H9 (cell line): ENCODE results near the gene ZNF524. TPM values are rescaled to one million over a fixed set of nuclear protein-coding genes. Genes with fewer than 3 reads are reported as not detected.

ENCODE experiments used
- DNase-seq: peaks from one replicate; pipeline ENCODE4 v3.0.0-alpha.2; 2017
- H2AFZ ChIP-seq: one replicate; pipeline ENCODE4 v1.6.1; 2013; ENCODE audit warnings: mild to moderate bottlenecking, low read length, control low read depth, moderate library complexity
- H2AK5ac ChIP-seq: 2 replicates; pipeline ENCODE4 v1.6.1; 2013; ENCODE audit warnings: low read length, control low read depth, mixed read lengths; ENCODE audit not compliant: insufficient read length
- H2BK120ac ChIP-seq: one replicate; pipeline ENCODE4 v1.6.1; 2013; ENCODE audit warnings: low read depth, mild to moderate bottlenecking, low read length, control low read depth, inconsistent platforms; ENCODE audit not compliant: poor library complexity, severe bottlenecking
- H2BK12ac ChIP-seq: 2 replicates; pipeline ENCODE4 v1.6.1; 2013; ENCODE audit warnings: low read length, control low read depth, mixed read lengths, low read depth; ENCODE audit not compliant: insufficient read length
- H2BK15ac ChIP-seq: 2 replicates; pipeline ENCODE4 v1.6.1; 2013; ENCODE audit warnings: low read depth, low read length, control low read depth
- H2BK20ac ChIP-seq: one replicate; pipeline ENCODE4 v1.6.1; 2013; ENCODE audit warnings: low read depth, mild to moderate bottlenecking, low read length, control low read depth, inconsistent platforms; ENCODE audit not compliant: poor library complexity, severe bottlenecking
- H2BK5ac ChIP-seq: 2 replicates; pipeline ENCODE4 v1.6.1; 2013; ENCODE audit warnings: low read length, control low read depth, mixed read lengths; ENCODE audit not compliant: insufficient read length
- H3K14ac ChIP-seq: 2 replicates; pipeline ENCODE4 v1.6.1; 2013; ENCODE audit warnings: low read length, control low read depth; ENCODE audit not compliant: insufficient read depth
- H3K18ac ChIP-seq: 2 replicates; pipeline ENCODE4 v1.6.1; 2013; ENCODE audit warnings: low read depth, mild to moderate bottlenecking, mixed read lengths, low read length, control low read depth; ENCODE audit not compliant: insufficient read length
- H3K23ac ChIP-seq: 2 replicates; pipeline ENCODE4 v1.6.1; 2013; ENCODE audit warnings: low read length, control low read depth, mixed read lengths, low read depth; ENCODE audit not compliant: insufficient read length
- H3K23me2 ChIP-seq: 2 replicates; pipeline ENCODE4 v1.6.1; 2013; ENCODE audit warnings: low read depth, mild to moderate bottlenecking, mixed read lengths, low read length, control low read depth; ENCODE audit not compliant: insufficient read length, poor library complexity, severe bottlenecking
- H3K27ac ChIP-seq: 2 replicates; pipeline ENCODE4 v1.5.1; 2013; ENCODE audit warnings: low read length, control low read depth, mixed read lengths, low read depth; ENCODE audit not compliant: insufficient read length
- H3K27me3 ChIP-seq: 2 replicates; pipeline ENCODE4 v1.6.1; 2013; ENCODE audit warnings: low read length, control low read depth, inconsistent platforms; ENCODE audit not compliant: insufficient read depth
- H3K4ac ChIP-seq: 2 replicates; pipeline ENCODE4 v1.6.1; 2013; ENCODE audit warnings: low read depth, mild to moderate bottlenecking, control low read depth, inconsistent platforms, low read length, moderate library complexity
- H3K4me1 ChIP-seq: 2 replicates; pipeline ENCODE4 v1.6.1; 2013; ENCODE audit warnings: low read length, control low read depth, inconsistent platforms; ENCODE audit not compliant: insufficient read depth
- H3K4me2 ChIP-seq: 2 replicates; pipeline ENCODE4 v1.6.1; 2013; ENCODE audit warnings: low read length, control low read depth, mixed read lengths; ENCODE audit not compliant: insufficient read length, insufficient read depth
- H3K56ac ChIP-seq: 2 replicates; pipeline ENCODE4 v1.6.1; 2013; ENCODE audit warnings: low read depth, mild to moderate bottlenecking, mixed read lengths, low read length, control low read depth; ENCODE audit not compliant: insufficient read length
- H3K79me1 ChIP-seq: 2 replicates; pipeline ENCODE4 v1.6.1; 2013; ENCODE audit warnings: low read depth, mild to moderate bottlenecking, moderate library complexity, low read length, control low read depth, inconsistent platforms; ENCODE audit not compliant: insufficient read depth, poor library complexity, severe bottlenecking
- H3K79me2 ChIP-seq: 2 replicates; pipeline ENCODE4 v1.6.1; 2013; ENCODE audit warnings: low read length, control low read depth, inconsistent platforms; ENCODE audit not compliant: insufficient read depth
- H3K9ac ChIP-seq: 2 replicates; pipeline ENCODE4 v1.6.1; 2013; ENCODE audit warnings: low read length, control low read depth, mixed read lengths; ENCODE audit not compliant: insufficient read length; ENCODE audit errors: extremely low read depth
- H3K9me3 ChIP-seq: one replicate; pipeline ENCODE4 v1.6.1; 2013; ENCODE audit warnings: low read depth, low read length, inconsistent platforms; ENCODE audit not compliant: control insufficient read depth
- H3T11ph ChIP-seq: one replicate; pipeline ENCODE4 v1.6.1; 2013; ENCODE audit warnings: mild to moderate bottlenecking, low read length, control low read depth, inconsistent platforms
- H4K20me1 ChIP-seq: one replicate; pipeline ENCODE4 v1.6.1; 2013; ENCODE audit not compliant: control insufficient read depth, insufficient read length, insufficient read depth
- H4K5ac ChIP-seq: 2 replicates; pipeline ENCODE4 v1.6.1; 2013; ENCODE audit warnings: low read depth, mild to moderate bottlenecking, mixed read lengths, low read length, control low read depth; ENCODE audit not compliant: insufficient read length
- H4K8ac ChIP-seq: replicated peaks from 2 replicates; pipeline ENCODE4 v1.6.1; 2013; ENCODE audit warnings: low read length, control low read depth, mixed read lengths, low read depth; ENCODE audit not compliant: insufficient read length
- H4K91ac ChIP-seq: 2 replicates; pipeline ENCODE4 v1.6.1; 2013; ENCODE audit warnings: low read depth, mild to moderate bottlenecking, moderate library complexity, mixed read lengths, low read length, control low read depth; ENCODE audit not compliant: insufficient read length
- H3K27ac Mint-ChIP-seq, 3 experiments: 2 replicates in 2 of 3; 3 replicates in 1 of 3; pipeline ENCODE4 v1.8.0; 2020 to 2021; ENCODE audit warnings: mixed read lengths in 3 of 3, mild to moderate bottlenecking in 1 of 3, moderate library complexity in 1 of 3
- H3K27me3 Mint-ChIP-seq: 2 replicates; pipeline ENCODE4 v1.8.0; 2021; ENCODE audit warnings: low read depth, mild to moderate bottlenecking, moderate library complexity, mixed read lengths
- H3K36me3 Mint-ChIP-seq, 3 experiments: 2 replicates in 2 of 3; 3 replicates in 1 of 3; pipeline ENCODE4 v1.8.0; 2020 to 2021; ENCODE audit warnings: low read depth in 3 of 3, mixed read lengths in 3 of 3; ENCODE audit not compliant: insufficient read depth in 1 of 3
- H3K4me1 Mint-ChIP-seq, 2 experiments: 2 replicates each; pipeline ENCODE4 v1.8.0; 2020; ENCODE audit warnings: mixed read lengths in 2 of 2
- H3K4me3 Mint-ChIP-seq, 2 experiments: 2 replicates in 1 of 2; 3 replicates in 1 of 2; pipeline ENCODE4 v1.8.0; 2020 to 2021; ENCODE audit warnings: mild to moderate bottlenecking in 2 of 2, mixed read lengths in 2 of 2, moderate library complexity in 1 of 2
- H3K9me3 Mint-ChIP-seq, 2 experiments: 2 replicates in 1 of 2; 3 replicates in 1 of 2; pipeline ENCODE4 v1.8.0; 2020; ENCODE audit warnings: mild to moderate bottlenecking in 2 of 2, mixed read lengths in 2 of 2, moderate library complexity in 1 of 2
- WGBS: extraction: QIAGEN DNeasy Blood & Tissue Kit; methylation state at CpG from one replicate; pipeline ENCODE4 v1.1.7; 2013; ENCODE audit warnings: missing lambda C conversion rate, low lambda C conversion rate, mixed read lengths; ENCODE audit not compliant: insufficient read length; ENCODE audit errors: extremely low coverage; 5-methylcytosine and 5-hydroxymethylcytosine counted together
- total RNA-seq: library from RNA; stranded (reverse); gene quantifications from 2 replicates; pipeline ENCODE4 v1.2.1, GENCODE V29; 2021
- TF ChIP-seq, protein P1 (sequence below): fragments of 200-600 bp; sonication (generic); conservative IDR thresholded peaks from 3 replicates; pipeline ENCODE4 v1.8.0; 2021; ENCODE audit warnings: antibody characterized with exemption, mild to moderate bottlenecking

Gene ZNF524
- total RNA-seq, 1 experiment from 2014 or later: 3.0 TPM

DNA sequence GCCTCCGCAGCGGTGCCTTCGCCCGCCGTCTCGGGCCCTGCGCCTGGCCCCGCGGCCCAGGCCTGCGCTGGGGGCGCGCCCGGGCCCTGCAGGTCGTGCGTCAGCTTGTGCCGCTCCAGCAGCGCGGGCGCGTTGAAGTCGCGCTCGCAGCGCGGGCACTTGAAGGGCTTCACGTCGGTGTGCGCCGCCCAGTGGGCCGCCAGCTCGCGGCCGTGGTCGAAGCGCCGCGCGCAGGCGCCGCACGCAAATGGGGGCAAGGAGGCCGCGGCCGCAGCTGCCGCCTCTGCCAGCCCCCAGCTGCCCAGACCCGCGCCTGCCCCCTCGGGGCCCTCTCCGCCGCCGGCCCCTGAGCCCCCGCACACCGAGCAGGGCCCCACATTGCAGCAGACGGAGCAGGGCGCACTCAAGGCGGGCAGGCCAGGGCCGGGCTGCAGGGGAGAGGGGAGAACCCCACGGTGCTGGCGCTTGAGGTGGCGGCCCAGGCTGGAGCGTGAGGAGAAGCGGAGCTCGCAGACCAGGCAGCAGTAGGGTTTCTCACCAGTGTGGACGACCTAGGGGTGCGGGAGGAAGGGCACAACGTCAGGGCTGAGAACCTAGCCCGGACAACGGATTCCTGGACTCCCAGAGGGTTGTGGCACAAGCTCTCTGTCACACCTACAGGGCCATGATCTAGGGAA is 6.9 kb upstream of the ZNF524 start:
- Histone ChIP-seq H4K8ac (no peak overlapping the region), H3K4me2 (no peak overlapping the region), H3T11ph (no peak overlapping the region), H3K18ac (no peak overlapping the region), H3K23me2 (no peaks in the 10 kb centered on the region), H2AFZ (no peak overlapping the region), H3K4me1 (no peaks in the 10 kb centered on the region; the same call in 1 of the 2 replicates), H3K27ac (no peak overlapping the region), H3K27me3 (no peaks in the 10 kb centered on the region), H3K79me2 (no peaks in the 10 kb centered on the region), H3K4ac (no peak overlapping the region), H2BK15ac (no peak overlapping the region), H3K14ac (no peak overlapping the region), H2BK5ac (no peak overlapping the region), H2AK5ac (no peak overlapping the region), H4K5ac (no peak overlapping the region), H3K9ac (no peak overlapping the region), H3K56ac (no peak overlapping the region), H2BK120ac (no peak overlapping the region), H3K9me3 (no peaks in the 10 kb centered on the region), H2BK20ac (no peak overlapping the region), H4K20me1 (peaks cover 2% of the 10 kb centered on the region), H3K79me1 (no peaks in the 10 kb centered on the region), H3K23ac (no peak overlapping the region), H4K91ac (no peak overlapping the region), H2BK12ac (no peak overlapping the region)
- Mint-ChIP-seq H3K27me3 (no peaks in the 10 kb centered on the region; the same call in 1 of the 2 replicates), H3K36me3 (peaks cover 28 to 36% (median 32%) of the 10 kb centered on the region in 3 experiments; a peak in 6 of 7 replicates), H3K4me3 (no peak overlapping the region), H3K4me1 (peaks cover 22 to 43% of the 10 kb centered on the region in 2 experiments), H3K27ac (peak overlapping the region in 2 of 3 experiments; percentile 40 to 45; a peak in 2 of 7 replicates), H3K9me3 (no peaks in the 10 kb centered on the region; a peak in 1 of 5 replicates)
- peak; percentile 55 for DNase-seq
- TF ChIP-seq, protein P1, sequence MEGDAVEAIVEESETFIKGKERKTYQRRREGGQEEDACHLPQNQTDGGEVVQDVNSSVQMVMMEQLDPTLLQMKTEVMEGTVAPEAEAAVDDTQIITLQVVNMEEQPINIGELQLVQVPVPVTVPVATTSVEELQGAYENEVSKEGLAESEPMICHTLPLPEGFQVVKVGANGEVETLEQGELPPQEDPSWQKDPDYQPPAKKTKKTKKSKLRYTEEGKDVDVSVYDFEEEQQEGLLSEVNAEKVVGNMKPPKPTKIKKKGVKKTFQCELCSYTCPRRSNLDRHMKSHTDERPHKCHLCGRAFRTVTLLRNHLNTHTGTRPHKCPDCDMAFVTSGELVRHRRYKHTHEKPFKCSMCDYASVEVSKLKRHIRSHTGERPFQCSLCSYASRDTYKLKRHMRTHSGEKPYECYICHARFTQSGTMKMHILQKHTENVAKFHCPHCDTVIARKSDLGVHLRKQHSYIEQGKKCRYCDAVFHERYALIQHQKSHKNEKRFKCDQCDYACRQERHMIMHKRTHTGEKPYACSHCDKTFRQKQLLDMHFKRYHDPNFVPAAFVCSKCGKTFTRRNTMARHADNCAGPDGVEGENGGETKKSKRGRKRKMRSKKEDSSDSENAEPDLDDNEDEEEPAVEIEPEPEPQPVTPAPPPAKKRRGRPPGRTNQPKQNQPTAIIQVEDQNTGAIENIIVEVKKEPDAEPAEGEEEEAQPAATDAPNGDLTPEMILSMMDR: no peak
- no CpG with 5 or more reads among the region's 68 CpGs for WGBS
